CD4-positive, alpha-beta T cell (primary cell): ENCODE data around the gene CDYL2. TPM values are rescaled to one million over a fixed set of nuclear protein-coding genes. Genes with fewer than 3 reads are reported as not detected.

Experiments used
- ATAC-seq: fragments of 200-7000 bp; cut with Tn5 transposase; one replicate; pipeline ENCODE4 v1.10.0; 2022; ENCODE audit warnings: mild to moderate bottlenecking; ENCODE audit not compliant: poor library complexity
- CTCF ChIA-PET: fragments of 350-600 bp; sonication (Branson Sonifier 250); formaldehyde crosslinking; loops from one replicate; lab custom pipeline; 2021; ENCODE audit warnings: antibody characterized with exemption, inconsistent platforms; lab: Charles Lee
- POLR2A ChIA-PET: fragments of 350-600 bp; sonication (Branson Sonifier 250); formaldehyde crosslinking; loops from one replicate; lab custom pipeline; 2021; ENCODE audit warnings: antibody characterized with exemption, inconsistent platforms; lab: Charles Lee
- DNase-seq, 14 experiments: peaks; one replicate each; pipeline ENCODE4 v3.0.0-alpha.2; 2013 to 2020; ENCODE audit warnings: mixed read lengths in 2 of 14
- H3K27ac ChIP-seq, 2 donors: one replicate each; pipeline versions ENCODE4 v1.5.1 to v1.7.0; 2013; ENCODE audit warnings: low read length in 2 of 2, low read depth in 1 of 2, mild to moderate bottlenecking in 1 of 2
- H3K27me3 ChIP-seq, 2 experiments: 1 replicate in 1 of 2; 2 replicates in 1 of 2; pipeline versions ENCODE4 v1.6.1 to v1.7.0; 2013; ENCODE audit warnings: low read length in 2 of 2, control low read depth in 1 of 2, mild to moderate bottlenecking in 1 of 2, moderate library complexity in 1 of 2; ENCODE audit not compliant: insufficient read depth in 2 of 2, control insufficient read depth in 1 of 2
- H3K36me3 ChIP-seq: one replicate; pipeline ENCODE4 v1.6.1; 2013; ENCODE audit warnings: low read length, control low read depth; ENCODE audit not compliant: insufficient read depth
- H3K4me1 ChIP-seq: one replicate; pipeline ENCODE4 v1.6.1; 2013; ENCODE audit warnings: low read length, control low read depth; ENCODE audit not compliant: insufficient read depth
- H3K4me3 ChIP-seq: one replicate; pipeline ENCODE4 v1.5.1; 2013; ENCODE audit warnings: mild to moderate bottlenecking, low read length, moderate library complexity
- H3K9me3 ChIP-seq, 2 experiments: 1 replicate in 1 of 2; 2 replicates in 1 of 2; pipeline versions ENCODE4 v1.6.1 to v1.7.0; 2013; ENCODE audit warnings: low read length in 2 of 2, mild to moderate bottlenecking in 2 of 2, control low read depth in 1 of 2, moderate library complexity in 1 of 2; ENCODE audit not compliant: control insufficient read depth in 1 of 2, insufficient read depth in 1 of 2
- H3K27ac Mint-ChIP-seq: one replicate; pipeline ENCODE4 v1.8.0; 2020; ENCODE audit warnings: mixed read lengths
- H3K27me3 Mint-ChIP-seq: one replicate; pipeline ENCODE4 v1.8.0; 2021; ENCODE audit warnings: mixed read lengths
- H3K36me3 Mint-ChIP-seq: one replicate; pipeline ENCODE4 v1.8.0; 2021; ENCODE audit warnings: low read depth, mixed read lengths
- H3K4me1 Mint-ChIP-seq: one replicate; pipeline ENCODE4 v1.8.0; 2021; ENCODE audit warnings: low read depth, mixed read lengths
- H3K4me3 Mint-ChIP-seq: one replicate; pipeline ENCODE4 v1.8.0; 2020; ENCODE audit warnings: mild to moderate bottlenecking, mixed read lengths
- H3K9me3 Mint-ChIP-seq: one replicate; pipeline ENCODE4 v1.8.0; 2020; ENCODE audit warnings: mixed read lengths
- intact Hi-C, 2 experiments: fragments of 100-400 bp; cut with DNase I in 1 of 2; cut with micrococcal nuclease in 1 of 2; formaldehyde crosslinking; loops; one replicate each; pipeline versions ENCODE4 v1.15.1 to v1.9.0; 2023 to 2025; cut with DNase I, micrococcal nuclease
- total RNA-seq, 174 experiments: library from RNA in 2 of 174; stranded (reverse) in 2 of 174; gene quantifications; one replicate each; pipeline ENCODE4 v1.2.3 and lab custom pipeline; 2021 to 2026
- TF ChIP-seq, protein P1 (sequence below): fragments of 200-600 bp; IDR thresholded peaks from one replicate; pipeline ENCODE4 v1.8.0; 2022; ENCODE audit warnings: antibody characterized with exemption, mild to moderate bottlenecking

The CDYL2 gene
- total RNA-seq, 2 experiments from 2014 or later = 14.3 to 15.8 TPM

DNA sequence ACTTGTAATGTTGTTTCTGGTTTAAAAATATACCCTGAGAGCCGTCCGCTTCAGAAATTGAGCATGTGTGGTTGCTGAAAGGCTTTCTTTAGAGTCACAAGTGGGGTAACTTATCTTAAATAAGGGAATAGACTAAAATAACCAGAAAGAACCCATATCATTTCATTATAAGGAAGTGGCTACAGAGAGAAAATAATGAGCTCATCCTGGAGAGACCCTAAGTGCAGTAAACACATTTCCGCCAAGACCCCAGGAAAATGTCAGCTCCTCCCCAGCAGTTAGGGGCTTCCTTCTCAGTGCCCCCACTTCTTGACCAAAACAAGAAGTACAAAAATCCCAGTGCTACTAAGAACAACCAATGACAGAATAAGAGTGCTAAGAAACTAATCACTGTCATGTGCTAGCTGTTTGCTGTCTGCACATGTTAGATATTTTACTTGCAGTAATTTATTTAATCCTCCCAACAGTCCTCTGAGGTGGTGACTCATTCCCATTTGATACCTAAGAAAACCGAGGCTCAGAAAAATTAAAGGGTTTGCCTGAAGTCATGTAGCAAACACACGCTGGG lies 83.5 kb downstream of the CDYL2 start:
- CTCF ChIA-PET = no interaction called here
- no peak for ATAC-seq
- DNase-seq = no peak
- H3K4me1 ChIP-seq = peaks cover 12% of the 10 kb centered on the region
- Mint-ChIP-seq H3K4me3 (no peak overlapping the region), H3K9me3 (peaks cover 2% of the 10 kb centered on the region), H3K4me1 (peaks cover 16% of the 10 kb centered on the region), H3K27ac (peak overlapping the region; percentile 63), H3K27me3 (no peaks in the 10 kb centered on the region), H3K36me3 (no peaks in the 10 kb centered on the region)
- no peak overlapping the region for H3K4me3 ChIP-seq
- intact Hi-C loops = no loop called here
- H3K9me3 ChIP-seq = peaks cover 8 to 11% of the 10 kb centered on the region in 2 experiments
- POLR2A ChIA-PET = no interaction called here
- no peak overlapping the region for H3K27ac ChIP-seq
- no peaks in the 10 kb centered on the region for H3K36me3 ChIP-seq
- TF ChIP-seq, protein P1, sequence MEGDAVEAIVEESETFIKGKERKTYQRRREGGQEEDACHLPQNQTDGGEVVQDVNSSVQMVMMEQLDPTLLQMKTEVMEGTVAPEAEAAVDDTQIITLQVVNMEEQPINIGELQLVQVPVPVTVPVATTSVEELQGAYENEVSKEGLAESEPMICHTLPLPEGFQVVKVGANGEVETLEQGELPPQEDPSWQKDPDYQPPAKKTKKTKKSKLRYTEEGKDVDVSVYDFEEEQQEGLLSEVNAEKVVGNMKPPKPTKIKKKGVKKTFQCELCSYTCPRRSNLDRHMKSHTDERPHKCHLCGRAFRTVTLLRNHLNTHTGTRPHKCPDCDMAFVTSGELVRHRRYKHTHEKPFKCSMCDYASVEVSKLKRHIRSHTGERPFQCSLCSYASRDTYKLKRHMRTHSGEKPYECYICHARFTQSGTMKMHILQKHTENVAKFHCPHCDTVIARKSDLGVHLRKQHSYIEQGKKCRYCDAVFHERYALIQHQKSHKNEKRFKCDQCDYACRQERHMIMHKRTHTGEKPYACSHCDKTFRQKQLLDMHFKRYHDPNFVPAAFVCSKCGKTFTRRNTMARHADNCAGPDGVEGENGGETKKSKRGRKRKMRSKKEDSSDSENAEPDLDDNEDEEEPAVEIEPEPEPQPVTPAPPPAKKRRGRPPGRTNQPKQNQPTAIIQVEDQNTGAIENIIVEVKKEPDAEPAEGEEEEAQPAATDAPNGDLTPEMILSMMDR = no peak
- H3K27me3 ChIP-seq = no peaks in the 10 kb centered on the region

DNA sequence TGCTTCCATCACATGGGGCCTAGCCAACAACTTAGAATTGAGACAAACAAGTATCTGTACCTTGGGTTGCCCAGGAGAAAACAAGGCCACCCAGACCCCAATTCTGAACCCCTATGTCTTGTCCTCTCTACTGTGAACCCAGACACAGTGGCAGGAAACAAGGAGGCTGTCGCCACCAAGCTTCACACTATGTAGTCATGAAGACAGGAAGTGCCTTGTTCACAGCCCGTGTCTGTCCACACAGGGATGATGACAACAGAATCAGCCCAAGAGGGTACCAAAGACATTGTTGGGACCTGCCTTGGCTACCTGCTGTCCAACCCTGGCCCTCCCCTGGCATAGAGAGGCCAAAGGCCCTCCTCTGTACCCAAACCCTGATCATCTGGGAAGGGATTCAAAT lies 84.8 kb downstream of the CDYL2 start:
- peaks cover 8 to 11% of the 10 kb centered on the region in 2 experiments for H3K9me3 ChIP-seq
- intact Hi-C loops = no loop called here
- peaks cover 2% of the 10 kb centered on the region for H3K9me3 Mint-ChIP-seq
- no peaks in the 10 kb centered on the region for H3K36me3 Mint-ChIP-seq
- peak overlapping the region; percentile 63 for H3K27ac Mint-ChIP-seq
- ATAC-seq (peak; percentile 70), DNase-seq (peak in 9 of 14 experiments; percentile 1 to 46 (median 12))
- no peaks in the 10 kb centered on the region for H3K27me3 ChIP-seq
- ChIA-PET CTCF (no interaction called here), POLR2A (no interaction called here)
- TF ChIP-seq, protein P1 = no peak
- no peak overlapping the region for H3K27ac ChIP-seq
- H3K36me3 ChIP-seq = no peaks in the 10 kb centered on the region
- H3K4me1 ChIP-seq = peaks cover 12% of the 10 kb centered on the region
- H3K4me3 Mint-ChIP-seq = no peak overlapping the region
- peaks cover 16% of the 10 kb centered on the region for H3K4me1 Mint-ChIP-seq
- no peaks in the 10 kb centered on the region for H3K27me3 Mint-ChIP-seq
- H3K4me3 ChIP-seq = no peak overlapping the region

DNA sequence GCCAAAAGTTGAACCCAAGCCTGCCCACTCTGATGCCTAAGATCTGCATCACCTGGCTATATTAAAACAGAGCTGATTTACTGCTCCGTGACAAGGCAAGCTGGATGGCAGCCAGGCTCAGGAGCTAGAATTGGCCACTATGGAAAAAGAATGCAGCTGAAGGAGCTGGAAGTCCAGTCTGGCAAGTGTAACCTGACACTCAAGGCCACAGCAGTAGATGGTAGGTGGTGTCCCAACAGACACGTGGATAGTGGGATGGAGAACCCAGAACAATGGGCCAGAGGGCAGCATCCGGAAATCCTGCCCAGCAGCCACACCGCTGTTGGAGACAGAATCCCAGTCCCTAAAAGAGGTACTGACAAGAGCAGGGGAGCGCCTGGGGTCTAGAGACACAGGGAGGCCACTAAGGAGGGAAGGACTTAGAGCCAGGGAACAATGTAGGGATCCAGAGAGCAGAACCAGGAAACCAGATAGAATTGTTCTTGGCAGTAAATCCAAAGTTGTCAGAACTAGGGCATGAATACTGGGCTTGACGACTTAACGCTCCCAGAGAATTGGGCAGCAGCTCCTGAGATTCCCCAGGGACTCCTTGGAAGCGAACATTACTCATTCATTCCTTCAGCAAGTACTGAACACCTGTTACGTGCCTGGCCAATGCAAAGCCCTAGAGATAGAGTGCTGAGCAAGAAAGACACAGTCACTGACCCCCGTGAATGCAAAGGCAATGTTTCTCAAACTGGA lies 85.7 kb downstream of the CDYL2 start:
- TF ChIP-seq, protein P1 = no peak
- DNase-seq = no peak
- Histone ChIP-seq H3K27ac (no peak overlapping the region), H3K9me3 (peaks cover 8 to 13% of the 10 kb centered on the region in 2 experiments), H3K36me3 (no peaks in the 10 kb centered on the region), H3K4me3 (no peak overlapping the region), H3K4me1 (peaks cover 12% of the 10 kb centered on the region), H3K27me3 (no peaks in the 10 kb centered on the region)
- Mint-ChIP-seq H3K4me1 (peaks cover 12% of the 10 kb centered on the region), H3K27ac (no peak overlapping the region), H3K36me3 (no peaks in the 10 kb centered on the region), H3K27me3 (no peaks in the 10 kb centered on the region), H3K4me3 (no peak overlapping the region), H3K9me3 (peaks cover 3% of the 10 kb centered on the region)
- intact Hi-C loops = no loop called here
- ATAC-seq = no peak
- CTCF ChIA-PET = no interaction called here
- POLR2A ChIA-PET = no interaction called here
